GM21423 (cell line): Measurements from ENCODE around the gene DMRTB1.

ENCODE experiments used
- ATAC-seq: cut with Tn5 transposase; IDR thresholded peaks from one replicate; pipeline ENCODE4 v1.9.1; 2021; ENCODE audit warnings: mild to moderate bottlenecking, moderate library complexity; ENCODE audit not compliant: unreplicated experiment

DMRTB1 gene

DNA sequence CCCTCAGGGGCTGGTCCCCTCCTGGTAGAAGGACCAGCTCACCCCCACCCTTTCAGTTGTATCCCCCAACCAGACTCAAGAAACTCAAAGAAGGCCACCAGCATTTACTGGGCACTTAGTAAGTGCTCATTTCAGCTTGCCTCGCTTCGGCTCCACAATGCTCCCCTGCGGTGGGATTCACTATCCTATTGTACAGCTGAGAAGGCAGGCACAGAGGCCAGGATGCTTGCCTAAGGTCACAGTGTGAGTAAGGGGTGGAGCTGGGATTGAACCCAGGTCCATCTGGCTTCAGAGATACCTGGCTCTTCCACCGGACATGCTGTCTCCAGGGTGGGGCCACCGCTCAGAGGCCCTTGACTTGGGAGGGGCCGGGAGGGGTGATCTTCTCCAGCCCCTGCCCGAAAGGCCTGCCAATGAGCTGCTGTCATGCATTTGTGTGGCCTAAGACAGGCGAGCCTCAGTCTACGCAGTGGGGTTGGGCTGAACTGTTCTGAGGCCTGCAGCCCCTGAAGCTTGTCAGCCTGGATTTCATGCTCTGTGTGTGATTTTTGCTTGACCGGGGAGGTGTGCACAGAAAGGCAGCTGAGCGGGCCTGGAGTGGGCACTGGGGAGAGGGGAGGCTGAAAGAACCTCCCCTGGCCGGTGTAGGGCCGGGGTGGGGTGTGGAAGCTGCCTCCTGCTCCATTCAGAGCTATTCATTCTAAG lies 48.1 kb downstream of the DMRTB1 start:
- ATAC-seq: no peak

DNA sequence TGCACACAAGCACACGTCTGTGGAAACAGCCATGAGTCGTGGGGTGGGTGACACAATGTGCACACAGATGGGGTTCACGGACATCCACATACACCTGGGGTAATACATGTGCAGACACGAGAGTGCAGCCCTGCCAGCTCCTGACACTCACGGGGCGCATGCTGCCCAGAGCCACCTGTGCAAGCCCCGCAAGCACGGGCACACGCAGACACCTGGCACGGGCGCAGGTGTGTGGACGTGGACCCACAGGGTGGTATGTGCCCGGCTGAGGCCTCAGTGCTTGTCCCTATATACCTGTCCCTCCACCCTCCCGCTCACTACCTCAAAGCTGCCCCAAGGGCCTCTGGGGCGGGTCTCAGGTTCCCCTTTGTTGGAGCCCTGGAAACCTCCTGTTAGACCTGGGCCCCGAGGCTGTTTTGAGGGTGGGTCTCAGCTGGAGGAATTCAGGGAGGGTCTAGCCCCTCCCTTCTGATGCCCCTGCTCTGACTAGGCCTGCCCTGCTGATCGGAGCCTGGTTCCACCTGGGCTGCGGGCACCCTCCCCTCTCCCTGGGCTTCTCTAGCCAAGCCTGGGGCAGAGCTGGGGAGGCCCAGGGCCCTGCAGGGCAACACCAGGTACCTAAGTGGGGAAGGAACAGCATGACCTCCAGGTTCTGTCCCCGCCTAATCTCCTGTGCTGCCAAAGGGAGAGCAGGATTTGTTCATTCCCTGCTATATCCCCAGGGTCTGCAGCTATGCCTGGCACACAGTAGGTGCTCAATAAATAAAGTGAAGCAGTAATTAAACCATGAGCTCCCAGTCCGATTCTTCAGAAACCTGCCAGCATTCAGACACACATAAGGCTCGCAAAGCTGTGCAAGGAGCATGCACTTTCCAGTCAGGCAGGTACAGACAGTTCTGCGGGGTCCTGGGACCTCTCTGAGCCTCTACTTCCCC lies 49.1 kb downstream of the DMRTB1 start:
- no peak for ATAC-seq

DNA sequence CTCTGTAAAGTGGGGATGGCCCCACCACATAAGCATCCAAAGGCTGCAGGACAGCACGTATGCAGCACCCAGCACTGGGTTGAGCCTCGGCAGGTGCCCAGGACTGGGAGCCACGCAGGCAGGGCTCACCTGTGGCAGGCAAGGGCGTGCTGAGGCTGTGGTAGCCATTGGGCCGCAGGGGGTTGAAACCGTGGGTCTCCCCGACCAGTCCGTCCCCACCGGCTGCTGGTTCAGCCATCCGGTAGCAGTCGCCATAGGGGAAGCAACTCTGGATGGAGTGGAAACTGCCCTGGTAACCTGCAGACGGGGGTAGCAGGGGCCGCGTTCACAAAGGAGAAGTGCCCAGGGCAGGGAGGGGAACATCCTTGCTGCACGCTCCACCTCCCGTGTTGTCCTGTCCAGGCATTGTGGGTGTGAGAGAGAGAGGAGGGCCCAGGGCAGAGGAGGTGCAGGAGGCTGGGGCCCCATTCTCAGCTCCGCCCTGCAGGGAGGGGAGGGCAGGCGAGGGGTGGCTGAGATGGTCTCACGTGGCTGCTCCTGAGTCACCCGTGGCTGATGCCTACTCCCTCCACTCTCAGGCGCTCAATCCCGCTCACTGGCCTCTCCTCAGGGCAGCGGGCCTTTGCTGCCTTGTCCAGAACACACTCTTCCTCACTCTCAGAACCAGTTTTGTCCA lies 49.9 kb downstream of the DMRTB1 start:
- ATAC-seq: no peak

DNA sequence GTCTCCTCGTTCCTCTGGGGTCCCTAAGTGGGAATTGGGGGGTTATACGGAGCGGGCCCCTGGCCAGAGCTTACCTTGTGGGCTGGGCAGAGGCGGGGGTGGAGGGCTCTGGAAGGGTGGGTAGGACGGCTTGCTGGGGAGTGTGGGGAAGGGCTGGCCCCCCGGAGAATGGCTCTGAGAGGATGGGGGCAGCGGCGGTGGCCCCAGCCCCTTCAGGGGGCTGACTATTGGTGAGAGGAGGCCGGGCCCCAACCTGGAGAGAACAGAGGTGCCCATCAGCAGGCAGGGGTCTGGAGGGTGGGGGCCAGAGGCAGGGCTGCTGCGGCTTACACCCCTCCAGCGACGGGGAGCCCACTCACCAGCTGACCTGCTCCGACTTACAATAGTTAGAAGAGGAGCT lies 50.6 kb downstream of the DMRTB1 start:
- no peak for ATAC-seq

DNA sequence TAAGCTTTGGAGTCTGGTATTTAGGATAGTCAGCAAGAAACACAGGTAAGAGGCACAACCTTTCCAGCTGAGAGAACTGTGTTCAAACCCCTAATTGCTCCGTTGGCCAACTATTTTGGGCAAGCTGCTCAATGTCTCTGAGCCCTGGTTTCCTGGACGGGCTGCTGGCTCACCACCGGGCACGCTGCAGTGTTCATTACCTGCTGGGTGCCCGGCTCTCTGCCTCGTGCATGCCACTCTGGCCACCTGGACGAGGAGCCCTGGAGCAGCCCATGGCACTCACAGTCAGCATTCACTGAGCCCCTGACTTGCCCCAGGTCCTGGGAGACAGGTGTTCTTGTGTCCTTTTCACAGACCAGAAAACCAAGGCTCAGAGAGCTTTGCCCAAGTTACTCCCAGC lies 51.0 kb downstream of the DMRTB1 start:
- ATAC-seq: no peak

DNA sequence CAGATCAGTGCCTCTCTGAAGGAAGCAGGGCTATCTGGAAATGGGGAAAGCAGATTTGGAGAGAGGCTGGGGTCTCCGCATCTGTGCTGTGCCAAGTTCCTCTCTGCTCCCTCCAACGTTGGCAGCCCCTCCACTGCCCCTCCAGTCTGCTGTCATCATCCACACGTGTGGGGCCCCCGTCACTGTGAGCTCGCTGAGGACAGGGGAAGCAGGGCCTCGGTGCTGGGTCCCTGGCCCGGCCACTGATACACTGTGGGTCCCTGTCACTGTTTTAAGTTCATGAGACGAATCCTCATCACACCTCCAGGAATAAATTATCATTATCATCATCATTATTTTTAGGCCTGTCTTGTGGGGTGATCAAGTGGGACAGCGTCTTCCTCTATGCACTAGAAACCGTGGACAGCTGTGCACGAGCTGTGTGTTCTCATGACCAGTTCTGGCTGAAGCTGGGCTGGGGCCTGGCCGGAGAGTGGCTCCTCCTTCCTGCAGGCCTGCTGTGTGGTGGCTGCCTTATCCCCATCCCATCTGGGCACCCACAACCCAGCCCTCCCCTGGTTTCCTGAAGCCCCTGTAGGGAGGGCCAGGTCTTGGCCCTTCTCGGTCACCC lies 52.2 kb downstream of the DMRTB1 start:
- ATAC-seq: no peak

DNA sequence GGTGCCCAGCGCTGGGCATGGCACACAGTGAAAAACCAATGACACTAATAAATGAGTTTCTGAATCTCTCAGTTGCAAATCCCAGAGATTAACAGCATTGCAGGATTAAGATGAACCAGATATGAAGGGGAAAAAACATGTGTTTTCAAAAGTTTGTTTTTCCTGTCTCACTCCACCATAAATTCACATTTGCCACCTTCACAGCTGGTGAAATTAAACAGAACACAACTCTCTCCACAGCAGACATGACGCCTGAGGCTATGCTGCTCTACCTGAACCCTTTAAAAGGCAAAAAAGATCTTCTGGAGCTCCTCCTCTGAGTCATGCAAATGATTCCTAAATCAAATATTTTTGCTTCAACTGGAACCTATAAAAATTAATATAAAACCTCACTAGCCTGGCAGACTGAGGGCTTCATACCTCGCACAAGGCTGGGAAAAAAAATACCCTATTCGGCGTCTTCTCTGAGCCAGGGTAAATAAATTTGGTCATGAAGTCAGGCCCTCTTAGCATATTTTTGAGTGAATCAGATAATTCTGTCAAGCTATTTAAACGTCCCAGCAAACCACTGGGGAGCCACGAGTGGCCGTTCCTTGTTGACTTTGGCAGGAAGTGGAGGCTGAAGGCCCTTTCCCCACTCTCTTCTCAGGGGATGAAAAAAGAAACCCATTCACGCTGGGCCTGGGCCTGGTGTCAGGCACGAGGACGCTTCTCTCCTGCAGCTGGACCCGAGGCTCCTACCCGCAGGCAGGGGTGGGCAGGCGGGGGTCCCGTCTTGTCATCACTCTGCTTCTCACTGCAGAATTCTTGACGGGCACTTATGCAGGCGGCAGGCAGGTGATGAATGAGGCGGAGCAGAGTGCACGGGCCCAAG lies 53.0 kb downstream of the DMRTB1 start:
- no peak for ATAC-seq

DNA sequence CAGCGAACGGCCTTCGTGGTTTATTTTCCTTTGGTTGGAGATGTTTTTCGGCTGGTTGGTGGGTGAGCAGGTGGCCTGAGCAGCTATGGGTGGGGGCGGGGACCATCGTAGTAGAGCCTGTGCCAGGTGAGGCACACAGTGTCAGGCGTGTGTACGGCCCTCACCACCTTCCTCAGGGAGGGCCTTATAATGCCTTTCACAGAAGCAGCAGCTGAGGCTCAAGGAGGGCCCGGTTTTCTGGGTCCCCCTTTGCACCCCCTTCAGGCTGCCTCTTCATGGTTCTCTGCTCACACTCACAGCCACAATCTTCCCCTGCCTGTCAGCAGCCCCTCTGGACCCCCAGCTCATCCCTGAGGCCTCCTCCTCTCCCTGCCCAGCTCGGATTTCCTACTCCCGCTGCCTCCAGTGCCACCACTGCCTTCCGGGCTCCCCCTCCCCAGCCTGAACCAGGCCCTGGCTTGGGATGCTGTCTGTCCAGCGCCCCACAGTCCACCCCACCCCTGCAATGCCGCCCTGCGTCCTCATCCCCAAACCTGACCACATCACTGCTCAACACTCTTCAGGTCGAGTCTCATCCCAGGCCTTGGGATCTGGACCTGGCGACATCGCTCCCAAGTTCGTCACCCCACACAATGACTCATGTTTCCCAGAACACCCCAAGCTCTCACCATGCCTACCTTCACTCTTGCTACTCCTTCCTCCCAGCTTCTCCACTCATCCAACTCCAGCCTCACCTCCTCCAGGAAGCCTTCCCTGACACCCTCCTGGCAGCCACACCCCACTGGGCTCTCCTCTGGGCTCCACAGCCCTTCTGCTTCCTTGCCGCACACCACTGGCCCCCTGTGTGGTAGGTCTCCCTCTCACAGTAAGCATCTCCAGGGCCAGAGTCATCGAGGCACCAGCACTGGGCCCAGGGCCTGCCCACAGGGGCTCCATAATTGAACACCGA lies 53.9 kb downstream of the DMRTB1 start:
- ATAC-seq: no peak

DNA sequence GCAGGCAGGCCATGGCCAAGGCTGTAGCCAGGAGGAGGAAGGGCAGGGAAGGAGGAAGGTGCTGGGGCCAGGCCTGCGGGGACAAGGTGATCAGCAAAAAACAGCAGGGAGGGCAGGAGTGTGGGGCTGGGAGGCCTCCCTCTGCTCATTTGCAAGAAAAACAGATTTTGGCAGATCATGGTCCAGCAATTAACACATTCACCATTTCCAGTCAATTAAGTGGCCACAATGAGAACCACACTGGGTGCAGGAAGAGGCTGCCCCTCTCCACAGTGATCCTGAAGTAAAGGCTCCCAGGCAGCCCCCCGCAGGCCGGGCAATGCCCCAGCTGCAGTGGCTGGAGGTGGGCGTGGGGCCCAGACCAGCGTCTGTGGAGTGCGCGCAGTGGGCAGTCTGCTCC lies 54.6 kb downstream of the DMRTB1 start:
- ATAC-seq: no peak

DNA sequence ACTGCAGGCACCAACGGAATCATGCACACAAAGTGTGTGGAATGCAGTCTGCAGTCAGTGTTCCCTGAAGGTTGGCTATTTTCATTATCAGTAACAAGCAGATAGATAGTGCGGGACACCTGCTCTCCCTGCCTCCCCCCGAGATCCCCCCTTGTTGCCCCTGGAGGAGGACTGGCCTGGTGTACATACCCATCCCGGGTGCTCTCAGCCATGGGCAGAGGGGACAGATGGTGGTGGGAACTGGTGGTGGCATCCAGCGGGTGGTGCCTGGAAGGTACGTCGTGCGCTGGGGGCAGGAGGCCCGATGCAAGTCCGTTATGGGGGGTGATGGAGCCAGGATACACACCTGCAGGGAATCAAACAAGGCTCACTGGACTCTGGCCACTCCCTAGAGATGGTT lies 55.2 kb downstream of the DMRTB1 start:
- no peak for ATAC-seq

DNA sequence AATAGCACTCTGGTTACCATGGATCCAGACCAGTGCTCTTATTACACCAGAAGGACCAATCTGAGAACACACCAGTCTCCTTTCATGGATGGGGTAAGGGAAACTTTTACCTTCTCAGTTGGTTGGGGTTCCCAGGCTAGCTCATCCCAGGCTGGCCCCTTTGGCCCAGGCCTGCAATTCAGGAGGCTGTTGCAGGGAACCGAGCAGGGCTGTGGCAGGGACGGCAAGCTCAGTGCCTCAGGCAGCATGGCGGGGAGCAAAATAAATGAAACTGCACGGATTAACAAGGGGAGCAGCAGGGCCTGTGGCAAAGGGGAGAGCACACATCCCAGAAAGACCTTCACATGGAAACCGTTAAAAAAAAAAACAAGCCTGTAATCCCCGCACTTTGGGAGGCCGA lies 57.0 kb downstream of the DMRTB1 start:
- no peak for ATAC-seq
